ENCODE measurements around the gene CRYBB1.

The CRYBB1 gene

GRCh38 chr22:26602127-26602526 is 15.7 kb downstream of the CRYBB1 start:
- DNase-seq = no peak

GRCh38 chr22:26601726-26602125 is 16.1 kb downstream of the CRYBB1 start:
- no peak for DNase-seq

- no peak for DNase-seq
Observed at GRCh38 chr22:26599505-26599904, 18.3 kb downstream of the CRYBB1 start.

GRCh38 chr22:26597480-26597879 is 20.3 kb downstream of the CRYBB1 start:
- DNase-seq = no peak

- DNase-seq = no peak
Observed at GRCh38 chr22:26597026-26597425, 20.8 kb downstream of the CRYBB1 start.

- DNase-seq = no peak
Observed at GRCh38 chr22:26593763-26594162, 24.1 kb downstream of the CRYBB1 start.

GRCh38 chr22:26592421-26592891 is 25.4 kb downstream of the CRYBB1 start:
- DNase-seq = no peak

GRCh38 chr22:26589845-26590736 is 27.7 kb downstream of the CRYBB1 start, which contains the start of gene TPST2:
TSS of gene TPST2 (minus strand) at chr22:26590132. CDS start at chr22:26541630, 48,502 bp downstream.
- DNase-seq = no peak

GRCh38 chr22:26589367-26589844 is 28.4 kb downstream of the CRYBB1 start:
- no peak for DNase-seq

- DNase-seq = no peak
Observed at GRCh38 chr22:26588729-26589366, 29.0 kb downstream of the CRYBB1 start.

GRCh38 chr22:26587991-26588613 is 29.7 kb downstream of the CRYBB1 start:
- no peak for DNase-seq

GRCh38 chr22:26586556-26587325 is 31.1 kb downstream of the CRYBB1 start:
- no peak for DNase-seq

- DNase-seq = no peak
Observed at GRCh38 chr22:26585104-26585790, 32.6 kb downstream of the CRYBB1 start.

GRCh38 chr22:26584010-26584409 is 33.8 kb downstream of the CRYBB1 start:
- DNase-seq = no peak

GRCh38 chr22:26581633-26582168 is 36.1 kb downstream of the CRYBB1 start:
- DNase-seq = no peak

GRCh38 chr22:26581026-26581425 is 36.8 kb downstream of the CRYBB1 start:
- no peak for DNase-seq

GRCh38 chr22:26580240-26580962 is 37.4 kb downstream of the CRYBB1 start:
- DNase-seq = no peak

- DNase-seq = no peak
Observed at GRCh38 chr22:26579331-26579886, 38.4 kb downstream of the CRYBB1 start.

- DNase-seq = no peak
Observed at GRCh38 chr22:26577081-26577480, 40.7 kb downstream of the CRYBB1 start.

- DNase-seq = no peak
Observed at GRCh38 chr22:26576026-26576680, 41.7 kb downstream of the CRYBB1 start.

All from NCI-H2029 treated with DMSO at 0.1 percent for 48 hours (cell line).